K562 (cell line): ENCODE measurements around the gene NDST1.

Source experiments
- ETV6 ChIP-seq, 3 experiments: fragments of 150-350 bp in 1 of 3; sonication (generic) in 1 of 3; formaldehyde crosslinking in 1 of 3; IDR thresholded peaks; 2 replicates each; pipeline versions ENCODE4 v1.6.1 to v1.8.0; 2014 to 2022; ENCODE audit warnings: borderline replicate concordance in 2 of 3, low read depth in 2 of 3, antibody characterized with exemption in 1 of 3, low read length in 1 of 3, mild to moderate bottlenecking in 1 of 3, missing genetic modification reagents in 1 of 3
- FOS ChIP-seq: IDR thresholded peaks from 3 replicates; pipeline ENCODE4 v1.6.1; 2011; ENCODE audit not compliant: insufficient read length; ENCODE audit errors: extremely low read depth
- FOXA1 ChIP-seq: fragments of 450-650 bp; IDR thresholded peaks from 2 replicates; pipeline ENCODE4 v1.6.1; 2016; ENCODE audit warnings: mild to moderate bottlenecking, borderline replicate concordance
- MAZ ChIP-seq, 2 experiments: fragments of 450-650 bp in 1 of 2; sonication (generic) in 1 of 2; formaldehyde crosslinking; IDR thresholded peaks in 1 of 2; conservative IDR thresholded peaks in 1 of 2; 2 replicates each; pipeline versions ENCODE4 v1.4.0 to v1.5.0; 2020; ENCODE audit warnings: mild to moderate bottlenecking in 1 of 2, missing genetic modification reagents in 1 of 2
- POLR2A ChIP-seq: fragments of 450-650 bp; conservative IDR thresholded peaks from 2 replicates; pipeline ENCODE4 v1.6.1; 2016
- POU5F1 ChIP-seq: fragments of 150-350 bp; IDR thresholded peaks from 2 replicates; pipeline ENCODE4 v1.6.1; 2014; ENCODE audit warnings: borderline replicate concordance, low read length, low read depth, mild to moderate bottlenecking; ENCODE audit not compliant: partially characterized antibody
- REST ChIP-seq, 2 experiments: fragments of 450-650 bp; formaldehyde crosslinking in 1 of 2; IDR thresholded peaks; 2 replicates each; pipeline versions ENCODE4 v1.4.0 to v1.6.1; 2014 to 2020; ENCODE audit warnings: mild to moderate bottlenecking in 2 of 2, borderline replicate concordance in 1 of 2, low read depth in 1 of 2
- SAFB2 ChIP-seq: fragments of 200-400 bp; formaldehyde crosslinking; IDR thresholded peaks from 2 replicates; pipeline ENCODE4 v1.6.1; 2018; ENCODE audit warnings: borderline replicate concordance, low read length, low read depth, moderate library complexity; ENCODE audit not compliant: severe bottlenecking
- TF ChIP-seq, protein P1 (sequence below): sonication (generic); formaldehyde crosslinking; IDR thresholded peaks from 2 replicates; pipeline ENCODE4 v1.8.0; 2022; ENCODE audit warnings: mild to moderate bottlenecking, missing genetic modification reagents
- TF ChIP-seq, protein P2 (sequence below), 3 experiments: IDR thresholded peaks in 2 of 3; conservative IDR thresholded peaks in 1 of 3; 2 replicates each; pipeline ENCODE4 v1.5.1; 2011 to 2012; ENCODE audit warnings: low read length in 3 of 3, mild to moderate bottlenecking in 3 of 3, control low read depth in 2 of 3, improper control_type of control experiment in 1 of 3, inconsistent platforms in 1 of 3, low read depth in 1 of 3, mixed read lengths in 1 of 3, moderate library complexity in 1 of 3; ENCODE audit not compliant: insufficient read depth in 2 of 3
- TF ChIP-seq, protein P3 (sequence below): IDR thresholded peaks from 2 replicates; pipeline ENCODE4 v1.6.1; 2011; ENCODE audit not compliant: insufficient read length; ENCODE audit errors: extremely low read depth

DNA sequence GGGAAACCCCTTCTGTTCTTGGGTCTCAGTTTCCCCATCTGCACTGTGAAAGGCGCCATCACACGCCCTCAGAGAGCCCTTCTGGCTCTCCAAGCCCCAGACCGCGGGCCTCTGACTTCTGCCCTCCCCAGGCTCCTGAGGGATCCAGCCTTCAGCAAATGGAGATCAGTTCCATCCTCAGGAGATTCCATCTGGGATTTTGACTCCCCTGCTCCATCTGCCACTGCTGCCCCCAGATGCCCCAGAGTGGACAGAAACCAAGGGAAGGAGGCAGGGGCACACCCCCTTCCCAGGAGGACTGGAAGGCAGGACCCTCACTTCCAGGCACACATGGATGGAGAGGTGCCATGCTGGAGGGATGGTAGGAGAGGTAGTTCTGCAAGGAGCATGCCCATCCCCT lies 39.7 kb upstream of the NDST1 start:
- TF ChIP-seq, protein P1, sequence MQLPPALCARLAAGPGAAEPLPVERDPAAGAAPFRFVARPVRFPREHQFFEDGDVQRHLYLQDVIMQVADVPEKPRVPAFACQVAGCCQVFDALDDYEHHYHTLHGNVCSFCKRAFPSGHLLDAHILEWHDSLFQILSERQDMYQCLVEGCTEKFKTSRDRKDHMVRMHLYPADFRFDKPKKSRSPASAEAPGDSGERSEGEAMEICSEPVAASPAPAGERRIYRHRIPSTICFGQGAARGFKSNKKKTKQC (CRISPR knock-in tag), result no peak
- TF ChIP-seq, protein P2, sequence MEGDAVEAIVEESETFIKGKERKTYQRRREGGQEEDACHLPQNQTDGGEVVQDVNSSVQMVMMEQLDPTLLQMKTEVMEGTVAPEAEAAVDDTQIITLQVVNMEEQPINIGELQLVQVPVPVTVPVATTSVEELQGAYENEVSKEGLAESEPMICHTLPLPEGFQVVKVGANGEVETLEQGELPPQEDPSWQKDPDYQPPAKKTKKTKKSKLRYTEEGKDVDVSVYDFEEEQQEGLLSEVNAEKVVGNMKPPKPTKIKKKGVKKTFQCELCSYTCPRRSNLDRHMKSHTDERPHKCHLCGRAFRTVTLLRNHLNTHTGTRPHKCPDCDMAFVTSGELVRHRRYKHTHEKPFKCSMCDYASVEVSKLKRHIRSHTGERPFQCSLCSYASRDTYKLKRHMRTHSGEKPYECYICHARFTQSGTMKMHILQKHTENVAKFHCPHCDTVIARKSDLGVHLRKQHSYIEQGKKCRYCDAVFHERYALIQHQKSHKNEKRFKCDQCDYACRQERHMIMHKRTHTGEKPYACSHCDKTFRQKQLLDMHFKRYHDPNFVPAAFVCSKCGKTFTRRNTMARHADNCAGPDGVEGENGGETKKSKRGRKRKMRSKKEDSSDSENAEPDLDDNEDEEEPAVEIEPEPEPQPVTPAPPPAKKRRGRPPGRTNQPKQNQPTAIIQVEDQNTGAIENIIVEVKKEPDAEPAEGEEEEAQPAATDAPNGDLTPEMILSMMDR (IDR thresholded peaks at IDR 0.05 in 2 of 3, conservative IDR thresholded peaks at IDR 0.05 in 1 of 3; ENCODE audit: insufficient read depth in 2 of 3, low read depth in 1 of 3, low read length in 3 of 3), result no peak
- TF ChIP-seq POU5F1 (no peak), SAFB2 (no peak), ETV6 (IDR thresholded peaks at IDR 0.05; ENCODE audit: borderline replicate concordance in 1 of 2, low read depth in 2 of 2, low read length in 1 of 2) (no peak), ETV6 (CRISPR knock-in tag; IDR thresholded peaks at IDR 0.05; ENCODE audit: borderline replicate concordance) (no peak), POLR2A (no peak), FOXA1 (no peak), REST (IDR thresholded peaks at IDR 0.05; ENCODE audit: borderline replicate concordance) (no peak), REST (CRISPR knock-in tag; IDR thresholded peaks at IDR 0.05; ENCODE audit: low read depth) (no peak), FOS (no peak), MAZ (CRISPR knock-in tag; conservative IDR thresholded peaks at IDR 0.05 in 1 of 2, IDR thresholded peaks at IDR 0.05 in 1 of 2) (no peak)
- TF ChIP-seq, protein P3, sequence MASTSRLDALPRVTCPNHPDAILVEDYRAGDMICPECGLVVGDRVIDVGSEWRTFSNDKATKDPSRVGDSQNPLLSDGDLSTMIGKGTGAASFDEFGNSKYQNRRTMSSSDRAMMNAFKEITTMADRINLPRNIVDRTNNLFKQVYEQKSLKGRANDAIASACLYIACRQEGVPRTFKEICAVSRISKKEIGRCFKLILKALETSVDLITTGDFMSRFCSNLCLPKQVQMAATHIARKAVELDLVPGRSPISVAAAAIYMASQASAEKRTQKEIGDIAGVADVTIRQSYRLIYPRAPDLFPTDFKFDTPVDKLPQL, result no peak
